Measurements from ENCODE around the gene NTRK2. TPM values are rescaled to one million over a fixed set of nuclear protein-coding genes. Genes with fewer than 3 reads are reported as not detected.

The NTRK2 gene
- polyA plus RNA-seq (2013, experiment 1 of 2; ENCODE audit: insufficient read length): 9.6 TPM
- polyA plus RNA-seq (2013, experiment 2 of 2; ENCODE audit: insufficient read length): 11.9 TPM

DNA sequence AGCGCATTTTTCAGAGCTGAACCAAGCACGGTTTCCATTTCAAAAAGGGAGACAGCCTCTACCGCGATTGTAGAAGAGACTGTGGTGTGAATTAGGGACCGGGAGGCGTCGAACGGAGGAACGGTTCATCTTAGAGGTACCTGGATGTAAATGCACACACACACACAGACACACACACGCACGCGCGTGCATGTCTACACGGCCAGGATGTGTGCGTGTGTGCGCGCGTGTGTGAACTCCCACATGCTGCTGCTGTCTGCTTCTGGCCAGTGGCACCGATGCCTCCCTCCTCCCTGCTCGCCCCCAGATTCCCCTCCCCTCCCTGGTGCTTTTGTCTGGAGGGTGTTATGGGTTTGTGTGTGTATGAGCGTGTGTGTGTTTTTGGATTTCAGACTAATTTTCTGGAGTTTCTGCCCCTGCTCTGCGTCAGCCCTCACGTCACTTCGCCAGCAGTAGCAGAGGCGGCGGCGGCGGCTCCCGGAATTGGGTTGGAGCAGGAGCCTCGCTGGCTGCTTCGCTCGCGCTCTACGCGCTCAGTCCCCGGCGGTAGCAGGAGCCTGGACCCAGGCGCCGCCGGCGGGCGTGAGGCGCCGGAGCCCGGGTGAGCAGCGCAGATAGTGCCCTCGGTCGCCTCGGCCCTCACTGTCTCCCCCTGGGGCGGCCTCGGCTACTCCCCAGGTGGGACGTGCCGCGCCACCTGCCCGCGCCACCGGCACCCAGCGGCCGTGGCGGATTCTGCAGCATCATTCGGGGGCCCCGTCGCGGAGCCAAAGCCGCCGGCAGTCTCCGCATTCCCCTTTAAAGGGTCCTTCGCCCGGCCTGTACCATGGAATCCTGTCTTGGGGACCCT lies at the start of gene NTRK2:
Gene NTRK2 (plus strand): TSS at position 442 of the 850 bp plus-strand sequence. CDS start 1,020 bp downstream, outside the sequence.
- peak; percentile 50 for DNase-seq

DNA sequence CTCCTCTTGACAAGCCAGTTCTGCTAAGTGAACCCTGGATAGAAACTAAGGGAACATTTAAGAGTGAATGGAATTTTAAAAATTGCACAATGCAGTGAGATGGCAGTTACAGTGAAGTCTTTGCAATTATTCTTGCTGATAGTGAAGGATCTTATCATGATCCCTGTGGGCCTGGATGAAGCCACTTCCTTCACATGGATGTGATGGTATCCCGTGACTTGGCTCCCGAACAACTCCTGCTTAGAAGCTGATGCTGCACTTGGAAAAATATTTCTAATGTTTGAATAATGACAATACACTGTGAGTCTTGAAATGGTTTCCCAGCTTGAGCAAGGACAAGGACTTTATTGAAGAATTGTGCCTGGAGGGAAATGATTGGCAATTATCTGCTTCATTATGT lies 49.2 kb upstream of the NTRK2 start:
- peak; percentile 18 for DNase-seq

DNA sequence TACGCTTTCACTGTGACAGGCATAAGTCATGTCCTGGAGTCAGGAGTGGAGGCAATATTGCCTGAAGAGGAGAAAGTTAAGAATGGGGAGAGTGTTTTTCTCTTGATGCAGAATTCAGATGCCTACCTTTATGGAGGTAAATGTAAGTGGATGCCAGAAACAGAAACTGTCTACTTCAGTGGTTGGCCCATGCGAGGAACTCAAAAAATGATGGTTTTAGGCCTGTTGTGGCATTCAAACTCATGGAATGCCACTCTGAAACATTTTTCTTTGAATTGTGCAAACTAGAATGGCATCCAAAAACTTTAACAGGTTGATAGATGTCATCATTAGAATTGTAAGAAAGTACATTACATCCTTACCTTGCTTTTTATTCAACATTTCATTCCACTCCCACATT lies 47.7 kb upstream of the NTRK2 start:
- no peak for DNase-seq

DNA sequence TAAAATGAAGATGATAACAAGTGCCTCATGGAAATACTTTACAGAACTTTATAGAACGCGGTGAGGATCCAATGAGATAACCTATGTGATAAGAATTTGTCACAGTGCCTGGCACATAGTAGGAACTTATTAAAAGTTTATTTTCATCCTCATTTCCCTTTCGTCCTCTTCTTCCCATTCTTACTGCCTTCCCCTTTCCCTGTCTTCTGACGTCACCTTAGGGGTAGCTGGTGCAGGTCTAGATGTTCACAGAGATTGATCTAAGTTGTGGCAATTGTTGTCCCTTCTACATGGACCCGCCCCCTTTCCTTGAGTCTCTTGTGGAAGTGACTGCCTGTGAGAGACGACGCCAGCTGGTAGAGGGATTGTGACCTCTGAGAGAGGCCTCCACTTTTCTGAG lies 46.5 kb upstream of the NTRK2 start:
- DNase-seq: no peak

DNA sequence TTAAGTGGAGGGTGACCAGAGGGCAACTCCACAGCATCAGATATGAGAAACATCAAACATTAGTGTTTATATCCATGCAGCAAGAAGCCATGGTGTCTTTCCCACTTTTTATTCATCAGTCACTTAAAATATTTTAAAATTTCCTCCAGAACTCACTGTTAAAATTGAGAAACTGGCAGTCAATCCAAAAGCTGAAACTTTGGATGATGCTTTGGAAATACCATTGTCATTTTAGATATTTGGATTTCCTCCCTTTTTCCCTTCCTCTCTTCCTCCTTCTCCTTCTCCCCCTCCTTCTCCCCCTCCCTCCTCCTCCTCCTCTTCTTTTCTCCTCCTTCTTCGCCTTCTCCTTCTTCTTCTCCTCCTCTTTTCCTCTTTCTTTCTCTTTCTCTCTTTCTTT lies 33.1 kb upstream of the NTRK2 start:
- no peak for DNase-seq

DNA sequence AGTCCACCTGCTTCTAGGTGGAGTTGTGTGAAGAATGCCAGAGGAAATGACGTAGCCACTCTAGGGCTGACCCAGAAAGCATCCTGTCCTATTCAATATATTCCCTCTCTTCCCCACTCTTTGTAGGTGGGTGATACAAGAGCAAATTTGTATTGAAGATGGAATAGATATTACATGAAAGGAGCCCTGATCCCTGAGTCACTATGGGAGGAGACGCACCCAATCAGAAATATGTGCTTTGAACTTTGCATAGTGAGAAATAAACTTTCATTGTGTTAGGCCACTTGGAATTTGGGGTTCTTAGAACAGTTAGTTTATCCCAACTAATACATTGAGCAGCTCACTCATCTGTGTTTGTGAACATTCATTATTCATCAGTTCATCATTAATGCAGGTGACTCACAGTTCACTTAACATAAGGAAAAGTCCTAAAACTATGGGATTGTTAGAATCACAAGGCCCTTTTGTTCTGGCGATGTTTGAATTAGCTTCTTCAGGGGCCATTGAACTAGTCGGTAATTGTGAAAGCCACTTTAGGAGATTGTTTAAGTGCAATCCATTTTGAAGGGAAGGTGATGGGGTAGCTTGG lies 26.9 kb upstream of the NTRK2 start:
- no peak for DNase-seq

DNA sequence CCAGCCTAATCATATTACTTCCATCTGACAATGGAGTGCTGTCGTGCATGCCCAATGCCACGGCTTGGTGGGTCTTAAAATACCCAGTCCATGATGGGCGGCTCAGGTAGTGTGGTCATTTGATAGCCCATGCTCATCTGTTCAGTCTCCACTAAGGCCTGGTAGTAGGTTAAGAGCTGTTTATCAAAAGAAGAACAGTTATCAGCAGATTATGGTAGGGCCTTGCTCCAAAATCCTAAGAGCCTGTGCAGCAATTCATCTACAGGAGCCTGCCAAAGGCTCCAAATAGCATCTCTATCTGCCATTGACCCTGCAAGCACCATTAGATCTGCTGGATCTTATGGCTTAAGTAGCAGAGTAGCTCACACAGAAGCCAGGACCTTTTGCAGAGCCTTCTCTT lies 21.8 kb upstream of the NTRK2 start:
- no peak for DNase-seq

DNA sequence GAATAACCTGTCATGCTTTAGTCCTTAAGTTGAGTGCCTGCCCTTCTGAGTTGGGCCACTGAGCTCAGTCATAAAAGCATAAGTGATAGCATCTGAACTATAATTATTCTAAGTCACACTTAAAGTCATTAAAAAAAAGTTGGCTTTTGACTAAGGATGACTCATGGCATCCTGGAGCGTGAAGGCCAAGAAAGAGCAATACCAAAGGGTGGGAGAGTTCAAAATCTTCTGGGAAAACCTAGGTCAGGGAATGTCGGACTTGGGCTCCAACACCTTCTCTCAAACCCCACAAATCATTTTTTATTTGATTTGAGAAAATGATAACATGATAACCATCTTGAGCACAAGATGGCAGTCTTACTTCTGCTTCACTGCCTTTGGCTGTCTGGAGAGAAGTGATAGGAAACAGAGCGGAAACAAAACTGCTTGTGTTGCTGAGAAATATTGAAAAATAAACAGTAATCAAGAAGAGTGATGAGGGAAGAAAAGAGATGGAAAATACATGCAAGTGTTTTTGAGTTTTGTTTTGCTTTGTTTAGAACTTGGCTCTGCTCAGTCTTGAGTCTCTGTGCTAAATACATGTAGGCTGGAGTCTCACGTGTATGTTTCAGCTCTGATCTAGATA lies 16.9 kb upstream of the NTRK2 start:
- DNase-seq: peak; percentile 4

DNA sequence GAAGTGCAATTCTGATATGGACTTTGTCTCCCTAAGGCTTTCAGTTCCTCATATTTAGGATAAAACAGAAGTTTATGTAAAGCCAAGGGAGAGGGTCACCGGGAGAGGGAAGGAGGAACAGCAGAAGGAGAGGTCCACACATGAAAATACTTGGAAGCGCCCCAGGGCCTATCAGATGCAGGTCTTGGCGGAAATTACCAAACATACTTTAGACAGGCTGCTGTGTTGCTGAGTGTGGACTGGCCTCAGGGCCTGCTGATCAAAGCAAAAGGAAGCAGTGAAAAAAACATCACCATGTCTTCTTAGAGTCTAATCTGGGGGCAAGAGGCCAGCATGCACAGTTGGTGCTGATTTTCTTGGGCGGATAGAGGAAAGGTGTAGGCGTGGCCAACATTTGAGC lies 14.1 kb upstream of the NTRK2 start:
- no peak for DNase-seq

DNA sequence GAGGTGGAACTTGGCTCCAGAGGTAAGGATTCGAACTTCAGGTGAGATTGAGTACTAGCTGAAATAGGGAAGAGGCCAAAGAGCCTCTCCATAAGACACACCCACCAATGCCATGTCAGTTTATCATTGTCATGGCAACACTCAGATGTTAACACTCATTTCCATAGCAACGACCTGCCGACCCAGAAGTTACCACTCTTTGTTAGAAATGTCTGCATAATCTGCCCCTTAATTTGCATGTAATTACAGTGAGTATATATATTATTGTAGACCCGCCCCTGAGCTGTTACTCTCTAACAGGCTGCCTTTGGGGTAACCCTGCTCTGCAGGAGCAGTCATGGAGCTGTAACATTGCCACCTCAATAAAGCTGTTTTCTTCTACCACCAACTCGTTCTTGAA lies 10.2 kb upstream of the NTRK2 start:
- no peak for DNase-seq

DNA sequence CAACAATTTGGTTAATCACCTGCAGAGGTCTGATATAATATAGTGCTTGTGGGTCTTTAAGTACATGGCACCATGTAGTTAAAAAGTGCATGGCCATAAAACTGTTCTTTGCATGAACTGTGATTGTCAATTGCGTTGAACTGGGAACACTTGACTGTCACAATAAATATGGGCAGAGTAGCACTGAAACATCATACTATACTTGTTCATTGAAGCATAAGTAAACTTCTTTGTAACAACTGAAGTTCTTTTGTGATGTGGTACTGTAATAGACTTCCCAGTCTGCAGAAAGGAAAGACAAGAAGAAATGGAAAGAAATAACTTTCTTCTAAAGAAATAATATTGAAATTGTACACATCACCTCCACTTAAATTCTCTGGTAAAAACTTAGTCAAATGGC lies 9.8 kb upstream of the NTRK2 start:
- DNase-seq: no peak

DNA sequence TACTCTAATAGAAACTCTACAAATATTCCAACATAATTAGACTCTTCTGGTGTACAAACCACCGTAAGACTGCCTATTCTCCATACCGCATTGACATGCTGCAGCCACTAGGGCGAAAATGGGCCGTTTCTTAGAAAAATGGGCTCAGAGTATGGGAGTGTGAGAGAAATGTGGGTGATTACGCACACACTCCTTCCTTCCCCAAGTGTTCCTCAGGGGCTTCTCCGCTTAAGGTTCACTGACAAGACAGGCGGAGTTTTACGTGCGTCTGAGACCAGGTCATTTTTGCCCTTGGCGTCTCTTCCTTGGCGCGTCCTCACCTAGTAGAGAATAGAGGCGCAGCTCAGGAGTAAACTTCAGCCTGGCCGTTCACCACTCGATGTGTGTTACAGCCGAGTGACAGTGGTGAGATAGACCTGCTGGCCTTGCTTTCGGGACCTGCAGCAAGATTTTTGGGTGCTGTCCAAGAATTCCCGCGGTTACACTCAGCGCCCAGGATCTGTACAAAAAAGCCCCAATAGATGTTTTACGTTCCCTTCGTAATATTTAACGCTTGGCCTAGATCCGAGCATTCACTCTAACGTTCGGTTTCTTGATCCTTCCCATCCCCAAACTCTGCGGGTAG lies 1.8 kb upstream of the NTRK2 start:
- DNase-seq: peak; percentile 60

DNA sequence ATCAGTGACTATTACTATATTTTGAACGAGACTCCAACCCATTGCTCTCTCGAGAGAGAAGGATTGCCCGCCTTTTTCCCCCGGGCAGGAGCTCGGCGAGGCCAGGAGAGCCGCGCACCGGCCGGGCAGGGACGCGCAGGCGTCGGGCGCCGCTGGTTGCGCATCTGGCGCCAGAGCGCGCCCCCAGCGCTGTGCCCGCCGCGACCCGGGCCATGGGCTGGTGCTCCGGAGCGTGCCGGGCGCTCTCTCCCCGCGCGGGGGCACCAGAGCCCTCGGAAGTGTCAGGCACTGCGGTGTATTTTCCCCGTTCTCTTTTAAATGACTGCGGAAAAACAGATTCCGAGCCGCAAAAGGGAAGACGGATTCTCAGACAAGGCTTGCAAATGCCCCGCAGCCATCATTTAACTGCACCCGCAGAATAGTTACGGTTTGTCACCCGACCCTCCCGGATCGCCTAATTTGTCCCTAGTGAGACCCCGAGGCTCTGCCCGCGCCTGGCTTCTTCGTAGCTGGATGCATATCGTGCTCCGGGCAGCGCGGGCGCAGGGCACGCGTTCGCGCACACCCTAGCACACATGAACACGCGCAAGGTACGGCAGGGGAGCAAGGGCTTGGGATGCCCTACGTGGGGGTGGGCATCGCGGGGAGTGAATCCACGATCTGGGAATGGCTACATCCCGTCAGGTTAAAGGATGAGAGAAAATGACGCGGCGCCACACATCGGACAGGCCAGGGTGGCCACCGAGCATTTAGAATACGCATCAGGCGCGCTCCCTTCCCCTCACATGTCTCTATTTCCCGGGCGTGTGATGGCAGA lies 1.1 kb upstream of the NTRK2 start:
- peak; percentile 83 for DNase-seq

DNA sequence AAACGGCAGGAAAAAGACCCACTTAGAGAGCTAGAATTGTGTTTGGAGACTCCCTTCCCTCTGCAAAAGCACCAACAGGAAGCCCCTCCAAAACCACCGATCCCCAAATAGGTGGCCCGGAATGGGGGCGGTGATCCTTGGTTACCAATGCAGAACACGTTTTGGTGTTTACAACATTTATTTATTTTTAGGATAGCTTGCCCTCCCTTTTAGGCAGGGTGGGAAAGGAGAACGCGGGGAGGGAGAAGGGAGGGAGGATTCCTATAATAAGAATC lies 579 bp upstream of the NTRK2 start:
- DNase-seq: no peak

DNA sequence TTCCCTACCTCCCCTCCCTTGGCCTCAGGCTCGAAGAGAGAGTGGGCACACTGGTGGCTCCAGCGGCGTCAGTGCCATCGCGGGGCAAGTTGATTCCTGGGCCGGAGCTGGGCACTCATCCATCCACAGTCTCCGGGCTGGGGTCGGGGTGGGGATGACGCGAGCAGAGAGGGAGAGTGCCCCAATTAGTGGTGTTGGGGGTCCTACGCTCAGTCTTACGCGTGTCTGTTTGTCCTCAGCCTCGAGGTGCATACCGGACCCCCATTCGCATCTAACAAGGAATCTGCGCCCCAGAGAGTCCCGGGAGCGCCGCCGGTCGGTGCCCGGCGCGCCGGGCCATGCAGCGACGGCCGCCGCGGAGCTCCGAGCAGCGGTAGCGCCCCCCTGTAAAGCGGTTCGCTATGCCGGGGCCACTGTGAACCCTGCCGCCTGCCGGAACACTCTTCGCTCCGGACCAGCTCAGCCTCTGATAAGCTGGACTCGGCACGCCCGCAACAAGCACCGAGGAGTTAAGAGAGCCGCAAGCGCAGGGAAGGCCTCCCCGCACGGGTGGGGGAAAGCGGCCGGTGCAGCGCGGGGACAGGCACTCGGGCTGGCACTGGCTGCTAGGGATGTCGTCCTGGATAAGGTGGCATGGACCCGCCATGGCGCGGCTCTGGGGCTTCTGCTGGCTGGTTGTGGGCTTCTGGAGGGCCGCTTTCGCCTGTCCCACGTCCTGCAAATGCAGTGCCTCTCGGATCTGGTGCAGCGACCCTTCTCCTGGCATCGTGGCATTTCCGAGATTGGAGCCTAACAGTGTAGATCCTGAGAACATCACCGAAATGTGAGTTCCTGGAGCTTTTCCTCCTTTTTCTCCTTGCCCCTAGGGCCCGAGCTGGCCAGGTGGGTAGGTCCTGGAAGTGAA lies 861 bp downstream of the NTRK2 start:
- DNase-seq: peak; percentile 27

DNA sequence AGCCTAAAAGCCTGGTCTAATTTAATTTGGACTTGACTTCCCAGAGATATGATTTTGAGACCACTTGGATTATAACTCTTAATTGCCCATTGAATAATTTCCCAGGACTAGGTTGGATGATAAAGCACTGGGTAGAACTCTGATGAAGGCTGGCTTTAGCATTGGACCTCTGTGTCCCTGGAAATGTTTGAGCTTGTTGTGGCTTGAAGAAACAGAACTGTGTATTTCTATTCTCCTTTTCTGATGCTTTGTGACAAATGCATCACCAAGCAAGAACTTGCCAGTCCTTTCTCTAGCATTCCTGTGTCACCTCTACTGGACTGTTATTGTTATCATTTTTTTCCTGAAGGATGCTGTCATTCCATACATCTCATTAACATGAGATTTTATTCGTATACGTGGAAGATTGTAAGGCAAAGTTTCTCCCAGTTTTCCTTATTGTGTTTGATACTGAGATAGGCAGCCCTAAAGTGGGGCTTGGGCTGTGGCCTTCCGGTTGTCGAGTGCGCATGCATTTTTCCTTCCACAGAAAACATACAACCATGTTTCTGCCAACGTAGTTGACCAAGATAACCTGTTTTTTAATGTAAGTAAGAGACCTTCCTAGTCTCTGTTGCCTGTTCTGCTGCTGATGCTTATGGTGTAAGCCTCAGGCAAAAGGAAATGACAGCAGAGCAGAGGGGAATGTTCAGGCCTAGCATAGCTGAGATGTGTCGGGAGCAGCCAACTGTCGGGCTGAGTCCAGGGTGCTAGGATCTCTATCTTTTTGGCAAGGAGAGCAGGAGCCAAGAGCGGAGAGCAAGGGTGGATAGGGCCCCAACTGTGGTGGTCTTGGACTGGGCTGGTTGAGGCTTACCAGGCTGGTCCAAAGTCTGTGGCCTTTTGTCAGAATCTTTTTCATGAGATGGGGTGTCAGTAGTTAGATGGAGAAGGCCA lies 2.3 kb downstream of the NTRK2 start:
- DNase-seq: peak; percentile 11

DNA sequence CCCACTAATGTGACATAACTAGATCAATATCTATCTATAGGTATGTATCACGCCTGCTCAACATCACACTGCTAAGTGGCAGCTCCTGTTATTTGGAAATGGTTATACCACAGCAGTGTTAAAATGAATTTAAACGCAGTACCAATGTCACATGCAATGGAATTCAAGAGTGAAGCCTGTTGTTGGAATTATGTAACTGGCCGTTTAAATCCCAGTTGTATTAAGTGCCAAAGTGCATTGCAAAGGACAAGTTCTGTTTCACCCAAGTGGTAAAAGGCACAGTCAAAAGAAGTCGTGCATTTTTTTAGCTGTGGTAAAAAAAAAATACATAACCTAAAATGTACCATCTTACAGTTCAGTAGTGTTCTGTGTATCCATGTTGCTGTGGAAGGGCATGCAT lies 4.3 kb downstream of the NTRK2 start:
- DNase-seq: no peak

DNA sequence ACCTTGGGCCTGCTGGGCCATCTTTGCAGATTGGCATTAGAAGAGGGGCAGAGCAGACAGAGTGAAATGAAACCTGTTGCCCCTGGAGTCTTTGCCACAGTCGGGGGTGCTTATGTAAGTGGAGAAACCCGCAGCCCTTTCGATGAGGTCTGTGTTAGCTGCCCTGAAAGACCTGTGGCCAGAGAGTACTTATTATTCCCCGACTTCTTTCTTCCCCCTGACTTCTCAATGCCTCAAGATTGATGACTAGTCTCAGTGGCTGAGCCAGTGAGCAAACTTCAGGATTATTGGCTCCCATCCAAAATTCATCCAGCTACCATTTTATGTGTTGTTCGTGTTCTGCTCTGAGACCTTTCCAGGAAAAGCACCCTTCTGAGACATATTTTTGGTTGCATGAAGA lies 7.6 kb downstream of the NTRK2 start:
- DNase-seq: peak; percentile 9

DNA sequence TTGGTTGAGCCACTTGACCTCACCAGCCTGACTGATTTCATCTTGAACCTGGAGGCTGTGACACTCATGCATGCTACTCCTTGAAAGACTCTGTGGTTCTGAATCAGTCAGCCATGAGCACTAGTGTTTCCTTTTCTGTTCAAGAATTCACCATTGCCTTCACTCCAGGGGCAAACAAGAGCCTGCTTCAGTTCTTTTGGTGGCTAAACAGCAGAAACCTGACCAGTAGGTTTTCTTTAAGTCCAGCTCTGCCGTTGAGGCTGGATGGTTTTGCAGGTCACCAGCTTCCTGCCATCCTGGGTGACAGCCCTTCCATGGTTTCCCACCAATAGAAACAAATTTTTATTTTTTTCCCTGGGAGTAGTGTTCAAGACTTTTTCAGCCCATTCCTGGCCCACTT lies 10.0 kb downstream of the NTRK2 start:
- no peak for DNase-seq

All from fibroblast of skin of scalp (primary cell).